Endothelial cell of hepatic sinusoid (primary cell): ENCODE measurements around the gene SLIT3.

Experiments used
- in situ Hi-C: cut with HindIII; loops from 2 replicates; pipeline ENCODE4 v1.10.0; 2017; ENCODE audit warnings: low sequenced_read_pairs

The SLIT3 gene

GRCh38 chr5:168734119-168734518, 566.8 kb downstream of the SLIT3 start:
- in situ Hi-C loops = no loop called here

- in situ Hi-C loops = no loop called here
Measured at GRCh38 chr5:168728546-168729211, 572.3 kb downstream of the SLIT3 start.

GRCh38 chr5:168727547-168727946, 573.4 kb downstream of the SLIT3 start:
- in situ Hi-C loops = no loop called here

DNA sequence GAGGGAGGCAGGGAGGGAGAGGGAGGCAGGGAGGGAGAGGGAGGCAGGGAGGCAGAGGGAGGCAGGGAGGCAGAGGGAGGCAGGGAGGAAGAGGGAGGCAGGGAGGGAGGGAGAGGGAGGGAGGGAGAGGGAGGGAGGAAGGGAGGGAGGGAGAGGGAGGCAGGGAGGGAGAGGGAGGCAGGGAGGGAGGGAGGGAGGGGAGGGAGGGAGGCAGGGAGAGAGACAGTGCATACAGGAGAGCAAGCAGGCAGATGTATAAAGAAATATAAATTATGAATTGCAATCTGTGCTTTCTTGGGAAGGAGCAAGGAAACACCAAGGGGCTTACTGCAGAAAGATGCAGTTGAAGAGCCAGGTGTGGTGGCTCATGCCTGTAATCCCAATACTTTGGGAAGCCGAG, 574.6 kb downstream of the SLIT3 start:
- in situ Hi-C loops = no loop called here

DNA sequence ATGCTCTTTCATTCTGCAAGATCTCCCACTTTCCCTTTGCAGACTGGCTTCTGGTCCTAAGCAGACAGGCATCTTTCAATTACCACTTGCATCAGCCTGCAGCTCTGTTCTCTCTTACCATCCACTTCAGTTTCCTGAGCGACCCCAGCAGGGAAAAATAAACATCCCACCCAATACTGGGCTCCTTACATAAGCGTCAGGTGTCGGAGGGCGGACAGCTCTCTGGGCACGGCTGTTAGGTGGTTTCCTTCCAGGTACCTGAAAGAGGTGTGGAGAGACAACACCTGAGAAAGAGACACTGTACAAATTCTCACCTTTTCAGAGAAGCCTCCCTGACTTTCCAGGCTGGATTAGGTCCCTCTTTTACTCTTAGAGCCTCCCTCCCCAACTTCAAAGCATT, 576.7 kb downstream of the SLIT3 start:
- in situ Hi-C loops = no loop called here

GRCh38 chr5:168723037-168723436, 577.9 kb downstream of the SLIT3 start:
- in situ Hi-C loops = no loop called here

DNA sequence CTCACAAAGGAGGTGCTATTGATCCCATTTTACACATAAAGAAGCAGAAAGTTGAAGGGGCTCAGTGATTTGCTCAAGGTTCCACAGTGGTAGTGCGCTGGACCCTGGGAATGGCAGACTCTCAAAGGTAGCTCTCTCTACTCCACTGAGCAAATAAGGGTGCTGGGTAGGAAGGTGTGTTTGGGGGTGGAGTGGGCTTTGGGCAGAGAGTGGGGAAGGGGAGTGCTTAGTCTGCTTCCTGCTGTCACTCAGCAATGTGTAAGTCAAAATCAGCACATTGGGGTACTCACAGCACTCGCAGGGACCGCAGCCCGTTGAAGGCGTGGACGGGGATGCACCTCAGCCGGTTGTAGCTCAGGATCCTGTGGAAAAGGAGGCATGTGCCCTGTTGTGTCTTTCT, 579.0 kb downstream of the SLIT3 start:
- in situ Hi-C loops = no loop called here

DNA sequence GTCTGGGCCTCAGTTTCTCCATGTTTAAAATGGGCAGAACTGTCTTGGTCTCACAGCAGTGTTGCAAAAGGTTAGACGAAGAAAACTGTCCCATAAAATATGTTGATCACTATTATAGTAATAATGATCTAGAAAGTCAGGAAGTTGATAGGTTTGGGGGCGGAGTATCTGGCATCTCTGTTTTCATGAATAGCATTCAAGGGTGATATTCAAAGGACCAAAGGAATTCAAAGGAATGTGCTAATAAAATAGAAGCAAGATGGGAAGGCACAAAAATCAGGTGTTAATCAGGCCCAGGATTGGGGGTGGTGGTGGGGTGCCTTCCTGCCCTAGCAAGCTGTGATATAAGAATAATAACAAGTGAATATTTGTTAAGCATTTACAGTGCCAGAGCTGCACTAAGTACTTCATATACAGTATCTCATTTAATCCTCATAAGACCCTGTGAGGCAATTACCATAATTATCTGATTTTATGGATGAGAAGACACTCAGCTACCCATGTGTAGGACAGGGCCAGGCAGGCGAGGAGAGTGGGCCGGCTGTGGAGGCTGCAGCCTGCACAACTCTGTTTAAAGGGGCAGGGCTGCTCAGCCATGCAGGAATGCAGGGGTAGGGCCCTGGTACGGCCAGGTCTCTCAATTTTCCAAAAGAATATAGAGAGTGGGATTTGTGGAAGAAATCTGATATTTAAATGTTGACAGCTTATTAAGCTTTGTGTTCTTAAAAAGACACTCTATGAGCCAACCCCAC, 579.8 kb downstream of the SLIT3 start:
- in situ Hi-C loops = no loop called here

DNA sequence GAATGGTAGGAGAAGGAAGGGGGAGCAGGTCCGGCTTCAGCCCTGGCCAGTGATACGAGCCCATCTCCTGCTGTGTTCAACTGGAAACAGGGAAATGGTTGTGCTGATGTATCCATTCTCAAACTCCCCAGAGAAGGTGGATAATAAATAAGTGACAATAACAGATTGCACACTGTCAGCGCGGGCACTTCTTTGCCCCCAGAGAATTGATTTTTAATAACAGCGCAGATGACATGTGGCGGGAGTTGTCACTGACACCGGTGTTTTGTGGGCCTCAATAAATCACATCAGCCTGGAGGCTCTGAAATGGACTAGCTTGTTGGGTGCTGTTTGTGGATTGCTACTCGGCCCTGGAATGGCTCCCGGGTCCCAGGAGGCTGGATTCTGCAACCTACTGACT, 580.4 kb downstream of the SLIT3 start:
- in situ Hi-C loops = no loop called here

- in situ Hi-C loops = no loop called here
Measured at GRCh38 chr5:168714046-168714445, 586.9 kb downstream of the SLIT3 start.

GRCh38 chr5:168713051-168713450, 587.9 kb downstream of the SLIT3 start:
- in situ Hi-C loops = no loop called here

- in situ Hi-C loops = no loop called here
Measured at GRCh38 chr5:168712280-168712924, 588.5 kb downstream of the SLIT3 start.

DNA sequence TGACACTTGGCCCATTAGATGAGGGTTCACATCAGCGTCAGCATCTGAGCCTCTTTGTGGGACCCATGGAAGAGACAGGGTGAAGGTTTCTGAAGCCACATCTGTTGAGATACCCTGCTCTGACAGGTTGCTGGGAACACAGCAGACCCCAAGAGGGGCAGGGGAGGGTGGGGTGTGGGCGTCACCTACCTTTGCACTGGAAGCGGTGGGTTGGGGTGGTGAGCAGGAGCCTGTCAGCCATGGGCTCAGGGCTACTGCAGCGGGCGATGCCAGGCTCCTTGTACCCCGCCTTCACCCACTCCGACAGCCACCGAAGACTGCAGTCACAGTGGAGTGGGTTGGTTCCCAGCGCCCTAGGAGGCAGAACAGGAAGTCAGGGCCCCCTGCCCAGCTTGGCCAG, 590.2 kb downstream of the SLIT3 start:
- in situ Hi-C loops = no loop called here

- in situ Hi-C loops = no loop called here
Measured at GRCh38 chr5:168707716-168708695, 592.9 kb downstream of the SLIT3 start.

- in situ Hi-C loops = no loop called here
Measured at GRCh38 chr5:168706655-168707069, 594.3 kb downstream of the SLIT3 start.

GRCh38 chr5:168705321-168705720, 595.6 kb downstream of the SLIT3 start:
- in situ Hi-C loops = no loop called here

GRCh38 chr5:168702511-168702910, 598.4 kb downstream of the SLIT3 start:
- in situ Hi-C loops = no loop called here

- in situ Hi-C loops = no loop called here
Measured at GRCh38 chr5:168701641-168702040, 599.3 kb downstream of the SLIT3 start.

DNA sequence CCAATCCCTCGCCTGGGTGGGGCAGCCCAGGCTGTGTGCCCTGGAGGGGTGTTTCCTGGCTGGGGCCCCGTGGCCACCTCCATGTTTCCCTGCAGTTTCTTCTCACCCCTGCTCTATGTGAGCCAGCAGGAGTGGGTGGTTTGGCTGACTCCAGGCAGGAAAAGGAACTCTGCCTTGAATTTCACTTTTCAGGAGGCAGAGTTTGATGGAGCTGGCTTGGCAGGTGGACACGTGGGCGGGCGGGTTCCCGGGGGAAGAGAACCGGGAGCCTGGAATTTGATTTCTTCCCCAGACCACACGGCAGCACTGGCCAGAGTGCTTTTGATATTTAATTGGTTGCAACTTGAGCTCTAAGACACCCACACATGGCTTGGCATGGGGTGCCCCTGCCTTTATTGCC, 601.9 kb downstream of the SLIT3 start:
- in situ Hi-C loops = no loop called here

- in situ Hi-C loops = no loop called here
Measured at GRCh38 chr5:168697034-168697720, 603.8 kb downstream of the SLIT3 start.
